CD14-positive monocyte (primary cell): ENCODE measurements around the gene RNF149. TPM values are rescaled to one million over a fixed set of nuclear protein-coding genes. Genes with fewer than 3 reads are reported as not detected.

ENCODE experiments used
- DNase-seq, 3 donors: peaks; one replicate each; pipeline ENCODE4 v3.0.0-alpha.2; 2011 to 2022
- H2AFZ ChIP-seq: 2 replicates; pipeline ENCODE4 v1.6.0; 2012; ENCODE audit warnings: mild to moderate bottlenecking, low read depth, low read length, inconsistent platforms; ENCODE audit not compliant: insufficient read depth, poor library complexity, severe bottlenecking
- H3K27ac ChIP-seq, 2 donors: 1 replicate in 1 of 2; 2 replicates in 1 of 2; pipeline ENCODE4 v1.5.1; 2012 to 2013; ENCODE audit warnings: low read length in 2 of 2, control low read depth in 1 of 2, inconsistent platforms in 1 of 2, low read depth in 1 of 2, mild to moderate bottlenecking in 1 of 2
- H3K27me3 ChIP-seq, 2 donors: one replicate each; pipeline versions ENCODE4 v1.6.0 to v1.6.1; 2011 to 2013; ENCODE audit warnings: low read length in 2 of 2; ENCODE audit not compliant: control insufficient read depth in 2 of 2, insufficient read depth in 2 of 2
- H3K36me3 ChIP-seq, 2 donors: replicated peaks in 1 of 2; 1 replicate in 1 of 2; 2 replicates in 1 of 2; pipeline versions ENCODE4 v1.5.1 to v1.6.1; 2012 to 2013; ENCODE audit warnings: low read length in 2 of 2, control low read depth in 1 of 2, inconsistent platforms in 1 of 2, mild to moderate bottlenecking in 1 of 2; ENCODE audit not compliant: insufficient read depth in 2 of 2, control insufficient read depth in 1 of 2
- H3K4me1 ChIP-seq, 2 donors: 1 replicate in 1 of 2; 2 replicates in 1 of 2; pipeline versions ENCODE4 v1.5.1 to v1.6.1; 2012 to 2013; ENCODE audit warnings: low read length in 2 of 2, control low read depth in 1 of 2, inconsistent platforms in 1 of 2, mild to moderate bottlenecking in 1 of 2, moderate library complexity in 1 of 2; ENCODE audit not compliant: insufficient read depth in 2 of 2, control insufficient read depth in 1 of 2
- H3K4me2 ChIP-seq: replicated peaks from 2 replicates; pipeline ENCODE3; 2012; ENCODE audit warnings: low read length, moderate library complexity, mild to moderate bottlenecking; ENCODE audit not compliant: poor library complexity, severe bottlenecking; ENCODE audit errors: extremely low read depth
- H3K4me3 ChIP-seq, 3 experiments: fragments of 200-600 bp in 1 of 3; sonication (generic) in 1 of 3; replicated peaks in 1 of 3; 1 replicate in 2 of 3; 2 replicates in 1 of 3; pipeline ENCODE4 v1.5.1; 2011 to 2013; ENCODE audit warnings: low read length in 3 of 3, mild to moderate bottlenecking in 3 of 3, control low read depth in 2 of 3, low read depth in 2 of 3, inconsistent platforms in 1 of 3, moderate library complexity in 1 of 3
- H3K79me2 ChIP-seq: 2 replicates; pipeline ENCODE4 v1.6.0; 2012; ENCODE audit warnings: mild to moderate bottlenecking, control low read depth, inconsistent platforms, low read length, moderate library complexity; ENCODE audit not compliant: insufficient read depth
- H3K9ac ChIP-seq: 2 replicates; pipeline ENCODE4 v1.6.0; 2017; ENCODE audit warnings: low read length, mild to moderate bottlenecking; ENCODE audit not compliant: insufficient read depth, poor library complexity, severe bottlenecking
- H3K9me3 ChIP-seq, 2 donors: replicated peaks in 1 of 2; 1 replicate in 1 of 2; 2 replicates in 1 of 2; pipeline versions ENCODE4 v1.5.1 to v1.6.1; 2012 to 2013; ENCODE audit warnings: low read length in 2 of 2, control low read depth in 1 of 2; ENCODE audit not compliant: control insufficient read depth in 1 of 2, insufficient read depth in 1 of 2
- H4K20me1 ChIP-seq: 2 replicates; pipeline ENCODE4 v1.6.0; 2012; ENCODE audit warnings: mild to moderate bottlenecking, low read length, control low read depth, moderate library complexity; ENCODE audit not compliant: insufficient read depth
- H3K27ac Mint-ChIP-seq, 7 donors: one replicate each; pipeline ENCODE4 v1.8.0; 2020; ENCODE audit warnings: mild to moderate bottlenecking in 7 of 7, mixed read lengths in 7 of 7, moderate library complexity in 6 of 7, inconsistent platforms in 2 of 7
- H3K27me3 Mint-ChIP-seq, 3 donors: one replicate each; pipeline ENCODE4 v1.8.0; 2021 to 2022; ENCODE audit warnings: low read depth in 3 of 3, mild to moderate bottlenecking in 3 of 3, mixed read lengths in 3 of 3, moderate library complexity in 3 of 3, inconsistent platforms in 1 of 3
- H3K36me3 Mint-ChIP-seq, 2 donors: one replicate each; pipeline ENCODE4 v1.8.0; 2020; ENCODE audit warnings: mixed read lengths in 2 of 2, inconsistent platforms in 1 of 2, mild to moderate bottlenecking in 1 of 2
- H3K4me1 Mint-ChIP-seq: one replicate; pipeline ENCODE4 v1.8.0; 2020; ENCODE audit warnings: mild to moderate bottlenecking, mixed read lengths
- H3K4me3 Mint-ChIP-seq, 2 donors: one replicate each; pipeline ENCODE4 v1.8.0; 2020; ENCODE audit warnings: mild to moderate bottlenecking in 2 of 2, mixed read lengths in 2 of 2, moderate library complexity in 1 of 2
- H3K9me3 Mint-ChIP-seq, 7 donors: one replicate each; pipeline ENCODE4 v1.8.0; 2020 to 2022; ENCODE audit warnings: mixed read lengths in 7 of 7, mild to moderate bottlenecking in 6 of 7, moderate library complexity in 6 of 7, inconsistent platforms in 2 of 7
- WGBS: methylation state at CpG from one replicate; pipeline ENCODE4 v1.1.5; 2013; ENCODE audit warnings: missing lambda C conversion rate; ENCODE audit not compliant: insufficient coverage; 5-methylcytosine and 5-hydroxymethylcytosine counted together
- intact Hi-C, 2 donors: fragments of 100-400 bp; cut with micrococcal nuclease; formaldehyde crosslinking; loops; one replicate each; pipeline versions ENCODE4 v1.15.0 to v1.15.1; 2023
- polyA plus RNA-seq, 3 donors: library from polyadenylated mRNA; depleted of rRNA in 1 of 3; unstranded in 2 of 3; stranded (reverse) in 1 of 3; fragments of 300-500 nt in 2 of 3; fragments of >200 nt in 1 of 3; fragmentation: Illumina TruSeq in 2 of 3; gene quantifications; 1 replicate in 2 of 3; 2 replicates in 1 of 3; pipeline ENCODE4 v1.2.3, GENCODE V29; 2012 to 2021
- TF ChIP-seq, protein P1 (sequence below): fragments of 200-600 bp; IDR thresholded peaks from one replicate; pipeline ENCODE4 v1.8.0; 2022; ENCODE audit warnings: antibody characterized with exemption, mild to moderate bottlenecking

RNF149 gene
- polyA plus RNA-seq, 3 donors: 112 to 148 (median 141) TPM

DNA sequence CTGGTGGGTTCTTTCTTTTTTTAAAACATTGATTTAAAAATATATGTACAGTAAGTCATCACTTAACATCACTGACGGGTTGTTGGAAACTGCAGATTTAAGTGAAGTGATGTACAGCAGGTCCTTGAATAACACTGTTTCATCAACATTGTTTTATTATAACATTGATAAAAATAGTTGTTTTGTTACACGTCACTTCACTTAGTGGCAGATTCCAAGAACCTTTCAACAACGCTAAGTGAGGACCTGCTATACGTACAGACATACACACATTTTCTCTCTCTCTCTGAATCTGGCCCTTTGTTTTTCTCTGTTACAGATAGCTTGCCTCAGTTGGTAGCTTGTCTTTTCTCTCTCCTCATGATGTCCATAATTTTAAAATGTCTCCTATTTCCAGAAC is 46.4 kb downstream of the RNF149 start:
- peaks cover 92% of the 10 kb centered on the region for H4K20me1 ChIP-seq
- peaks cover 33% of the 10 kb centered on the region for H3K79me2 ChIP-seq
- no peak overlapping the region for H3K9ac ChIP-seq
- Mint-ChIP-seq H3K36me3 (peaks cover 66 to 84% of the 10 kb centered on the region in 2 donors), H3K9me3 (no peaks in the 10 kb centered on the region), H3K27me3 (no peaks in the 10 kb centered on the region), H3K27ac (no peak overlapping the region), H3K4me1 (no peaks in the 10 kb centered on the region), H3K4me3 (no peak overlapping the region)
- no peak overlapping the region for H2AFZ ChIP-seq
- H3K4me2 ChIP-seq: no peak overlapping the region
- peaks cover 55 to 91% of the 10 kb centered on the region in 2 donors for H3K36me3 ChIP-seq
- no peak overlapping the region for H3K4me3 ChIP-seq
- no peak for DNase-seq
- H3K27me3 ChIP-seq: no peaks in the 10 kb centered on the region
- TF ChIP-seq, protein P1, sequence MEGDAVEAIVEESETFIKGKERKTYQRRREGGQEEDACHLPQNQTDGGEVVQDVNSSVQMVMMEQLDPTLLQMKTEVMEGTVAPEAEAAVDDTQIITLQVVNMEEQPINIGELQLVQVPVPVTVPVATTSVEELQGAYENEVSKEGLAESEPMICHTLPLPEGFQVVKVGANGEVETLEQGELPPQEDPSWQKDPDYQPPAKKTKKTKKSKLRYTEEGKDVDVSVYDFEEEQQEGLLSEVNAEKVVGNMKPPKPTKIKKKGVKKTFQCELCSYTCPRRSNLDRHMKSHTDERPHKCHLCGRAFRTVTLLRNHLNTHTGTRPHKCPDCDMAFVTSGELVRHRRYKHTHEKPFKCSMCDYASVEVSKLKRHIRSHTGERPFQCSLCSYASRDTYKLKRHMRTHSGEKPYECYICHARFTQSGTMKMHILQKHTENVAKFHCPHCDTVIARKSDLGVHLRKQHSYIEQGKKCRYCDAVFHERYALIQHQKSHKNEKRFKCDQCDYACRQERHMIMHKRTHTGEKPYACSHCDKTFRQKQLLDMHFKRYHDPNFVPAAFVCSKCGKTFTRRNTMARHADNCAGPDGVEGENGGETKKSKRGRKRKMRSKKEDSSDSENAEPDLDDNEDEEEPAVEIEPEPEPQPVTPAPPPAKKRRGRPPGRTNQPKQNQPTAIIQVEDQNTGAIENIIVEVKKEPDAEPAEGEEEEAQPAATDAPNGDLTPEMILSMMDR: no peak
- no peaks in the 10 kb centered on the region for H3K9me3 ChIP-seq
- H3K27ac ChIP-seq: no peak overlapping the region
- intact Hi-C loops: no loop called here
- WGBS: no CpG with 5 or more reads among the region's 4 CpGs
- no peaks in the 10 kb centered on the region for H3K4me1 ChIP-seq

DNA sequence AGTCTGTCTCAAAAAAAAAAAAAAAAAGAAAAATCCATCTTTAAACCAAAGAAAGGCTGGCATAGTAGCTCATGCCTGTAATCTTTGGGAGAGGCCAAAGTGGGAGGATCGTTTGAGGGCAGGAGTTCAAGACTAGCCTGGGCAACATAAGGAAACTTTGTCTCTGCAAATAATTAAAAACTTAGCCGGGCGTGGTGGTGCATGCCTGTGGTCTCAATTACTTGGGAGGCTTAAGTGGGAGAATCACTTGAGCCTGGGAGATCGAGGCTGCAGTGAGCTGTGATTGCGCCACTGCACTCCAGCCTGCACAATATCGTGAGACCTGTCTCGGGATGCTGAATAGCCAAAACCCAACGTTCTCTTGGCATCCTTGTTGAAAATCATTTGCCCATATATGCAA is 49.7 kb downstream of the RNF149 start:
- Mint-ChIP-seq H3K9me3 (no peaks in the 10 kb centered on the region), H3K27me3 (no peaks in the 10 kb centered on the region), H3K4me1 (peaks cover 25% of the 10 kb centered on the region), H3K36me3 (peaks cover 43 to 59% of the 10 kb centered on the region in 2 donors), H3K4me3 (no peak overlapping the region), H3K27ac (no peak overlapping the region)
- H3K4me1 ChIP-seq: peaks cover 16 to 26% of the 10 kb centered on the region in 2 donors
- no peak overlapping the region for H3K27ac ChIP-seq
- H3K4me2 ChIP-seq: no peak overlapping the region
- 100% methylated on average over 5 of the region's 8 CpGs for WGBS
- DNase-seq: no peak
- H2AFZ ChIP-seq: no peak overlapping the region
- H3K9me3 ChIP-seq: no peaks in the 10 kb centered on the region
- H3K79me2 ChIP-seq: peaks cover 66% of the 10 kb centered on the region
- intact Hi-C loops: loop anchor here in 1 of 2 donors (10.0 kb wide), 1 partner anchor 104 kb away; the partner anchor contains the start of gene TBC1D8
- no peaks in the 10 kb centered on the region for H3K27me3 ChIP-seq
- H3K9ac ChIP-seq: no peak overlapping the region
- H3K36me3 ChIP-seq: peaks cover 35 to 57% of the 10 kb centered on the region in 2 donors
- no peak overlapping the region for H3K4me3 ChIP-seq
- TF ChIP-seq, protein P1: no peak
- peaks cover 91% of the 10 kb centered on the region for H4K20me1 ChIP-seq
